Measurements from ENCODE around the gene MCC.

GRCh38 chr5:113118765-113119164, 369.5 kb downstream of the MCC start:
- TF ChIP-seq CTCF (IDR thresholded peaks at IDR 0.05) (no peak), EZH2 (IDR thresholded peaks at IDR 0.05; ENCODE audit: borderline replicate concordance, insufficient read depth, low read depth, low read length, poor library complexity, severe bottlenecking) (no peak)

Data from B cell (primary cell).